ENCODE data around the gene INPP5D. TPM values are rescaled to one million over a fixed set of nuclear protein-coding genes. Genes with fewer than 3 reads are reported as not detected.
"Not testable (repeated sequence)": the region's sequence is repeated elsewhere in the genome, so short reads cannot be mapped to it uniquely, and the experiment has no call there.

Gene INPP5D
- total and polyA plus RNA-seq, 8 donors = 3.7 to 564 (median 8.5) TPM

DNA sequence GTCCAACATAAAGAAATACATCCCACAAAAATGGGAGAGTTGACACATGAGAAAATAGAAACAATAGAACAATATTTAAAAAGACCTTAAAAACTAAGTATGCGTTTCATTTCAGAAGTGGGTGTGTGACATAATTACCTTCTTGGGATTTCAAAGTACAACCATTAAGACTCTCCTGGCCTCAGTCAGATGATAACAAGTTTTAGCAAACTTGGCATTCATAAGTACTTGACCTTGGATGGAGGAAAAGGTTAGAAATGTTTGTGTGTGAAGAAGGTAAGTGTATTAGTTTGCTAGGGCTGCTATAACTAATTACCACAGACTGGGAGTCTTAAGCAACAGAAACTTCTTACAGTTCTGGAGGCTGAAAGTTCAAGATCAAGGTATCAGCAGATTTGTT, 42.2 kb upstream of the INPP5D start:
- Histone ChIP-seq H3K4me3 (no peak overlapping the region), H3K36me3 (no peaks in the 10 kb centered on the region), H3K4me1 (peaks cover 0 to 7% (median 2%) of the 10 kb centered on the region in 4 donors), H3K27ac (no peak overlapping the region), H3K27me3 (no peaks in the 10 kb centered on the region), H3K9me3 (peaks cover 0 to 6% (median 3%) of the 10 kb centered on the region in 4 donors)
- WGBS, 5 donors = 51 to 82% (median 65%) methylated on average over 1 of the region's 1 CpG
- DNase-seq = no peak
- TF ChIP-seq POLR2A (IDR thresholded peaks at IDR 0.05) = no peak
- peak in 1 of 3 donors; percentile 10 for TF ChIP-seq POLR2AphosphoS5 (IDR thresholded peaks at IDR 0.05)
- intact Hi-C loops (cut with DNase I; ENCODE audit: low total_unique reads) = no loop called here

DNA sequence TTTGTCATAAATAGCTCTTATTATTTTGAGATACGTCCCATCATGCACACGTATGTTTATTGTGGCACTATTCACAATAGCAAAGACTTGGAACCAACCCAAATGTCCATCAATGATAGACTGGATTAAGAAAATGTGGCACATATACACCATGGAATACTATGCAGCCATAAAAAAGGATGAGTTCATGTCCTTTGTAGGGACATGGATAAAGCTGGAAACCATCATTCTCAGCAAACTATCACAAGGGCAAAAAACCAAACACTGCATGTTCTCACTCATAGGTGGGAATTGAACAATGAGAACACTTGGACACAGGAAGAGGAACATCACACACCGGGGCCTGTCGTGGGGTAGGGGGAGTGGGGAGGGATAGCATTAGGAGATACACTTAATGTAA, 40.5 kb upstream of the INPP5D start:
- H3K4me3 ChIP-seq; intact Hi-C loops (cut with DNase I; ENCODE audit: low total_unique reads): not testable (repeated sequence)

DNA sequence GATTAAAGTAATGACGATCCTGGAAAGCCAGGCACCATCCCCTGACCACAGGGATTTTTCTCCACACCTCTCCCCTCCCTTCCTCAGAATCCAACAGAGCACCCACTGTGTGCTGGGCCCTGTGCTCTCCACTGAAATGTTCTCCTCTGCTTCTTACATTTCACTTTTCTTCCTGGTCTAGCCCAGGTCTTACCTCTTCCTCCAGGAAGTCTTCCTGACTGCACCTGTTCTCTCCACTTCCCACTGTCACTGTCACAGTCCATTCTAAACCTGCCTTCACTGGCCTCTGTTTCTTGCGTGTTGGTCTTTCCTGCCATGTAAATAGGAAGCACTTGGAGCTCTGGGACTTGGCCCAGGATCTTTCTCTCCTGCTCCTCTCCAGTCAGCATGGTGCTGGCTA, 39.7 kb upstream of the INPP5D start:
- intact Hi-C loops (cut with DNase I; ENCODE audit: low total_unique reads) = no loop called here
- WGBS, 5 donors = 22 to 59% (median 45%) methylated on average over 2 of the region's 2 CpGs
- Histone ChIP-seq H3K27me3 (no peaks in the 10 kb centered on the region), H3K9me3 (peaks cover 0 to 6% (median 3%) of the 10 kb centered on the region in 4 donors), H3K4me1 (peaks cover 0 to 7% (median 0%) of the 10 kb centered on the region in 4 donors), H3K36me3 (no peaks in the 10 kb centered on the region), H3K27ac (peak overlapping the region; percentile 41 to 71 (median 46)), H3K4me3 (no peak overlapping the region)
- DNase-seq = peak in 1 of 2 donors; percentile 41
- TF ChIP-seq POLR2A (IDR thresholded peaks at IDR 0.05) (no peak), EP300 (IDR thresholded peaks at IDR 0.05) (no peak), POLR2AphosphoS5 (IDR thresholded peaks at IDR 0.05) (peak in 1 of 3 donors; percentile 43)

More for the DNA sequence above, 40.5 kb upstream of the INPP5D start:
- not testable (repeated sequence) for H3K9me3 ChIP-seq, DNase-seq, H3K27me3 ChIP-seq, H3K36me3 ChIP-seq, H3K4me1 ChIP-seq, H3K27ac ChIP-seq
- WGBS, 5 donors = 91 to 97% (median 96%) methylated on average over 4 of the region's 4 CpGs

DNA sequence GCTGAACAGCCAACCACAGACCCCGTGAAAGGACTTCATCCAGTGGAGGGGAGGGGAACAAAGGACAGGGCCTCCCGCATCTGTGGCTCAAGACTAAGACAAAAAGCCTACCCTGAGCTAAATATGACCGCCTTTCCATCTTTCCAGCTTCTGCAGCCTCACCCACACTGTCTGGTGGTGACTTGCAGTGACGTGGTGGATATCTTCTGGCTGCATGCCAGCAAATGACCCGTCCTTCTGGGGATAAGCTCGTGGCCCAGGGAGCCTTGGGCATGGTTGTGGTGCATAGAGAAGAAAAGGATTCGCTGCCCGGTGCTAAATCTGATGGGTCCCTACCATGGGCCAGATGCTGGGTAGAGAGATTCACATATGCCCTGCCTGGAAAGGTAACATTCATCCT, 38.4 kb upstream of the INPP5D start:
- H3K36me3 ChIP-seq = no peaks in the 10 kb centered on the region
- DNase-seq = peak; percentile 37 to 45
- H3K9me3 ChIP-seq = peaks cover 0 to 6% (median 3%) of the 10 kb centered on the region in 4 donors
- 64 to 77% (median 66%) methylated on average over 8 of the region's 8 CpGs for WGBS, 5 donors
- no peak overlapping the region for H3K27ac ChIP-seq
- no peaks in the 10 kb centered on the region for H3K27me3 ChIP-seq
- intact Hi-C loops (cut with DNase I; ENCODE audit: low total_unique reads) = no loop called here
- TF ChIP-seq CTCF (IDR thresholded peaks at IDR 0.05) (no peak), POLR2A (IDR thresholded peaks at IDR 0.05) (no peak), POLR2AphosphoS5 (IDR thresholded peaks at IDR 0.05) (no peak), EP300 (IDR thresholded peaks at IDR 0.05) (no peak)
- H3K4me1 ChIP-seq = peaks cover 0 to 7% (median 0%) of the 10 kb centered on the region in 4 donors
- no peak overlapping the region for H3K4me3 ChIP-seq

- TF ChIP-seq CTCF (IDR thresholded peaks at IDR 0.05) (no peak), POLR2A (IDR thresholded peaks at IDR 0.05) (no peak), EP300 (IDR thresholded peaks at IDR 0.05) (no peak), POLR2AphosphoS5 (IDR thresholded peaks at IDR 0.05) (no peak)
- H3K9me3 ChIP-seq = peaks cover 0 to 6% (median under 1%) of the 10 kb centered on the region in 4 donors
- intact Hi-C loops (cut with DNase I; ENCODE audit: low total_unique reads) = no loop called here
- H3K27me3 ChIP-seq = no peaks in the 10 kb centered on the region
- 89 to 94% (median 92%) methylated on average over 6 to 8 of the region's 8 CpGs for WGBS, 5 donors
- no peaks in the 10 kb centered on the region for H3K36me3 ChIP-seq
- peaks cover 0 to 7% (median 0%) of the 10 kb centered on the region in 4 donors for H3K4me1 ChIP-seq
- no peak for DNase-seq
- no peak overlapping the region for H3K27ac ChIP-seq
- no peak overlapping the region for H3K4me3 ChIP-seq
Observed at GRCh38 chr2:233022561-233022960, 37.6 kb upstream of the INPP5D start.

GRCh38 chr2:233023007-233023760, 37.0 kb upstream of the INPP5D start:
- intact Hi-C loops (cut with DNase I; ENCODE audit: low total_unique reads) = no loop called here
- 86 to 90% (median 88%) methylated on average over 17 to 18 of the region's 18 CpGs for WGBS, 5 donors
- H3K9me3 ChIP-seq = peaks cover 0 to 3% (median 0%) of the 10 kb centered on the region in 4 donors
- no peak for DNase-seq
- no peak for TF ChIP-seq CTCF (IDR thresholded peaks at IDR 0.05)
- TF ChIP-seq POLR2A (IDR thresholded peaks at IDR 0.05) = no peak
- no peak for TF ChIP-seq POLR2AphosphoS5 (IDR thresholded peaks at IDR 0.05)
- no peak for TF ChIP-seq EP300 (IDR thresholded peaks at IDR 0.05)
- no peaks in the 10 kb centered on the region for H3K36me3 ChIP-seq
- H3K27me3 ChIP-seq = no peaks in the 10 kb centered on the region
- H3K4me1 ChIP-seq = peaks cover 0 to 7% (median 0%) of the 10 kb centered on the region in 4 donors
- H3K4me3 ChIP-seq = no peak overlapping the region
- H3K27ac ChIP-seq = no peak overlapping the region

Measured in stomach (tissue), 9 donors.